Measurements from ENCODE around the gene TTC23. TPM values are rescaled to one million over a fixed set of nuclear protein-coding genes. Genes with fewer than 3 reads are reported as not detected.

Gene TTC23
- total RNA-seq, 2 experiments from 2014 or later: 2.8 to 7.6 TPM

DNA sequence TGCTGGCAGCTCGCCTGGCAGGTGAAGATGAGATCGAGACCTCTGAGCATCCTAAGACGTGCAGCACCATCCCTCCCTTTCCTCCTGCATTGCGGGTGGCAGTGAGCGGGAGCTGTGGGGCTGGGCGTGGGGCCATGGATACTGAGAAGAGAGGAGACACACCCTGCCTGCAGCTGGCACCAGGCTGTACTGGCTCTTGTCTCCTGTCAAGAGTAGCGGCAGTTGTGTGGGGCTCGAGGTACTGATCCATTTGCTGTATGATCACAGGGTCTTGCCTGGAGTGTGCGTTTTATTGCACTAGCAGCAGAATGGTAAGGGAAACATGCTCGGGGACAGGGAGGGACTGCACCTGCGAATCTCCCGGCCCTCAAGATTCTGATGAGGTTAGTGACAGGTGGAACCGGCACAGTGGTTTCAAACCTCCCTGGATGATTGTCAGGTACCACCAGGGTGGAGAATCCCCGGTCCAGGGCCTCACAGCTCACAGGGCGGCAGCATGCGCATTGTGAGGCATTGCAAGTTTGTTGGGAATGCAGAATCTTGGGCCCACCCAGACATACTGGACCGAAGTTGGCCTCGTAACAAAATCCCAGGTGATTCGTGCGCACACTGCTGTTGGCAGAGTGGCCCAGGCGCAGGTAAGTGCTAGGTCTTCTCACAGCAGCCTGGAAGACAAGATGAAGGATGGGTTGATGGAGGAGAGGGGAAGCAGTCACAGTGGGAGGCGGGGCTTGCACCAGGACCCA lies 130.4 kb downstream of the TTC23 start:
- TF ChIP-seq EZH2phosphoT487 (IDR thresholded peaks at IDR 0.05; ENCODE audit: borderline replicate concordance, low read depth, low read length): no peak
- TF ChIP-seq, protein P1, sequence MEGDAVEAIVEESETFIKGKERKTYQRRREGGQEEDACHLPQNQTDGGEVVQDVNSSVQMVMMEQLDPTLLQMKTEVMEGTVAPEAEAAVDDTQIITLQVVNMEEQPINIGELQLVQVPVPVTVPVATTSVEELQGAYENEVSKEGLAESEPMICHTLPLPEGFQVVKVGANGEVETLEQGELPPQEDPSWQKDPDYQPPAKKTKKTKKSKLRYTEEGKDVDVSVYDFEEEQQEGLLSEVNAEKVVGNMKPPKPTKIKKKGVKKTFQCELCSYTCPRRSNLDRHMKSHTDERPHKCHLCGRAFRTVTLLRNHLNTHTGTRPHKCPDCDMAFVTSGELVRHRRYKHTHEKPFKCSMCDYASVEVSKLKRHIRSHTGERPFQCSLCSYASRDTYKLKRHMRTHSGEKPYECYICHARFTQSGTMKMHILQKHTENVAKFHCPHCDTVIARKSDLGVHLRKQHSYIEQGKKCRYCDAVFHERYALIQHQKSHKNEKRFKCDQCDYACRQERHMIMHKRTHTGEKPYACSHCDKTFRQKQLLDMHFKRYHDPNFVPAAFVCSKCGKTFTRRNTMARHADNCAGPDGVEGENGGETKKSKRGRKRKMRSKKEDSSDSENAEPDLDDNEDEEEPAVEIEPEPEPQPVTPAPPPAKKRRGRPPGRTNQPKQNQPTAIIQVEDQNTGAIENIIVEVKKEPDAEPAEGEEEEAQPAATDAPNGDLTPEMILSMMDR (conservative IDR thresholded peaks at IDR 0.05; ENCODE audit: low read length): no peak
- Histone ChIP-seq H3K9me2 (ENCODE audit: insufficient read depth, low read length) (no peaks in the 10 kb centered on the region), H3K36me3 (ENCODE audit: insufficient read depth, low read length) (no peaks in the 10 kb centered on the region), H3K79me2 (ENCODE audit: insufficient read depth, low read depth, low read length) (no peaks in the 10 kb centered on the region), H2AFZ (ENCODE audit: low read length) (no peak overlapping the region), H3K4me2 (ENCODE audit: low read length) (no peak overlapping the region), H3K4me3 (ENCODE audit: low read depth, low read length, poor library complexity, severe bottlenecking) (no peak overlapping the region), H3K27ac (ENCODE audit: low read depth, low read length, poor library complexity, severe bottlenecking) (no peak overlapping the region), H4K20me1 (ENCODE audit: insufficient read depth, low read length) (no peaks in the 10 kb centered on the region), H3K4me1 (ENCODE audit: insufficient read depth, low read length, poor library complexity, severe bottlenecking) (no peaks in the 10 kb centered on the region), H3K9me3 (ENCODE audit: low read length) (no peaks in the 10 kb centered on the region)
- CTCF ChIA-PET (ENCODE audit: unreplicated experiment): no interaction called here
- POLR2A ChIA-PET: interaction anchor here (0.6 kb wide), 1 partner anchor 451 kb away, joined by 3 read pairs; no protein-coding TSS in a partner anchor
- no peak for DNase-seq (ENCODE audit: low spot score)
- intact Hi-C loops (cut with micrococcal nuclease; ENCODE audit: unreplicated experiment): no loop called here
- no TSS peak for BruUV-seq (replicated peaks)

GRCh38 chr15:99118258-99118632 lies 131.1 kb downstream of the TTC23 start:
- no peak for DNase-seq (ENCODE audit: low spot score)
- H4K20me1 ChIP-seq (ENCODE audit: insufficient read depth, low read length): no peaks in the 10 kb centered on the region
- no TSS peak for BruUV-seq (replicated peaks)
- no peaks in the 10 kb centered on the region for H3K79me2 ChIP-seq (ENCODE audit: insufficient read depth, low read depth, low read length)
- no peaks in the 10 kb centered on the region for H3K9me3 ChIP-seq (ENCODE audit: low read length)
- H3K27ac ChIP-seq (ENCODE audit: low read depth, low read length, poor library complexity, severe bottlenecking): no peak overlapping the region
- intact Hi-C loops (cut with micrococcal nuclease; ENCODE audit: unreplicated experiment): no loop called here
- no peak overlapping the region for H2AFZ ChIP-seq (ENCODE audit: low read length)
- H3K36me3 ChIP-seq (ENCODE audit: insufficient read depth, low read length): no peaks in the 10 kb centered on the region
- H3K9me2 ChIP-seq (ENCODE audit: insufficient read depth, low read length): no peaks in the 10 kb centered on the region
- no peak for TF ChIP-seq EZH2phosphoT487 (IDR thresholded peaks at IDR 0.05; ENCODE audit: borderline replicate concordance, low read depth, low read length)
- TF ChIP-seq, protein P1 (conservative IDR thresholded peaks at IDR 0.05; ENCODE audit: low read length): no peak
- ChIA-PET POLR2A (no interaction called here), CTCF (ENCODE audit: unreplicated experiment) (no interaction called here)
- H3K4me2 ChIP-seq (ENCODE audit: low read length): no peak overlapping the region
- no peak overlapping the region for H3K4me3 ChIP-seq (ENCODE audit: low read depth, low read length, poor library complexity, severe bottlenecking)
- H3K4me1 ChIP-seq (ENCODE audit: insufficient read depth, low read length, poor library complexity, severe bottlenecking): no peaks in the 10 kb centered on the region

- Histone ChIP-seq H2AFZ (ENCODE audit: low read length) (no peak overlapping the region), H4K20me1 (ENCODE audit: insufficient read depth, low read length) (no peaks in the 10 kb centered on the region), H3K9me2 (ENCODE audit: insufficient read depth, low read length) (no peaks in the 10 kb centered on the region), H3K4me2 (ENCODE audit: low read length) (no peak overlapping the region), H3K4me3 (ENCODE audit: low read depth, low read length, poor library complexity, severe bottlenecking) (no peak overlapping the region), H3K79me2 (ENCODE audit: insufficient read depth, low read depth, low read length) (no peaks in the 10 kb centered on the region), H3K4me1 (ENCODE audit: insufficient read depth, low read length, poor library complexity, severe bottlenecking) (no peaks in the 10 kb centered on the region), H3K36me3 (ENCODE audit: insufficient read depth, low read length) (no peaks in the 10 kb centered on the region), H3K9me3 (ENCODE audit: low read length) (no peaks in the 10 kb centered on the region), H3K27ac (ENCODE audit: low read depth, low read length, poor library complexity, severe bottlenecking) (no peak overlapping the region)
- ChIA-PET CTCF (ENCODE audit: unreplicated experiment) (no interaction called here), POLR2A (interaction anchor here (0.8 kb wide), 1 partner anchor 35 kb away, joined by 4 read pairs; no protein-coding TSS in a partner anchor)
- BruUV-seq (replicated peaks): no TSS peak
- intact Hi-C loops (cut with micrococcal nuclease; ENCODE audit: unreplicated experiment): no loop called here
- TF ChIP-seq EZH2phosphoT487 (IDR thresholded peaks at IDR 0.05; ENCODE audit: borderline replicate concordance, low read depth, low read length): no peak
- TF ChIP-seq, protein P1 (conservative IDR thresholded peaks at IDR 0.05; ENCODE audit: low read length): no peak
- DNase-seq (ENCODE audit: low spot score): no peak
Observed at GRCh38 chr15:99117563-99118257, 131.7 kb downstream of the TTC23 start.
